NCI-H748 (cell line): ENCODE measurements around the gene DHRS4.
"Not testable (repeated sequence)": the region's sequence is repeated elsewhere in the genome, so short reads cannot be mapped to it uniquely, and the experiment has no call there.

ENCODE experiments used
- DNase-seq: peaks from one replicate; lab custom pipeline; 2025; ENCODE audit not compliant: unreplicated experiment; lab: John Stamatoyannopoulos, UW

Gene DHRS4

DNA sequence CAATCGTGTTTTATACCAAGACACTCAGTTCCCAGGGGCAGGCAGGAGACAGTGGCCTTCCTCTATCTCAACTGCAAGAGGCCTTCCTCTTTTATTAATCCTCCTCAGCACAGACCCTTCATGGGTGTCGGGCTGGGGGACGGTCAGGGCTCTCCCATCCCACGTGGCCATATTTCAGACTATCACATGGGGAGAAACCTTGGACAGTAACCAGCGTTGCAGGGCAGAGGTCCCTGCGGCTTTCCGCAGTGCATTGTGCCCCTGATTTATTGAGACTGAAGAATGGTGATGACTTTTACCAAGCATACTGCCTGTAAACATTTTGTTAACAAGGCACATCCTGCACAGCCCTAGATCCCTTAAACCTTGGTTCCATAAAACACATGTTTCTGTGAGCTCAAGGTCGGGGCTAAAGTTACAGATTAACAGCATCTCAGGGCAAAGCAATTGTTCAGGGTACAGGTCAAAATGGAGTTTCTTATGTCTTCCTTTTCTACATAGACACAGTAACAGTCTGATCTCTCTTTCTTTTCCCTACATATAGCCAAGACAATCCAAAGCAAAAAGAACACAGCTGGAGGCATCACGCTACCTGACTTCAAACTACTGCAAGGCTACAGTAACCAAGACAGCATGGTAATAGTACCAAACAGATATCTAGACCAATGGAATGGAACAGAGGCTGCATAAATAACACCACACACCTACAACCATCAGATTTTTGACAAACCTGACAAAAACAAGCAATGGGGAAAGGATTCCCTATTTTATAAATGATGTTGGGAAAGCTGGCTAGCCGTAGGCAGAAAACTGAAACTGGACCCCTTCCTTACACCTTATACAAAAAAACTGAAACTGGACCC, 28.6 kb downstream of the DHRS4 start:
- not testable (repeated sequence) for DNase-seq

GRCh38 chr14:23984891-23985602, 31.5 kb downstream of the DHRS4 start:
- no peak for DNase-seq

GRCh38 chr14:23988223-23988606, 34.6 kb downstream of the DHRS4 start:
- not testable (repeated sequence) for DNase-seq

GRCh38 chr14:23988607-23989363, 35.2 kb downstream of the DHRS4 start, which contains the start of gene DHRS4L2:
DHRS4L2 (plus strand) TSS chr14:23988929; CDS start chr14:23988948, 19 bp downstream.
- not testable (repeated sequence) for DNase-seq

GRCh38 chr14:23989734-23990445, 36.3 kb downstream of the DHRS4 start:
- DNase-seq = peak; percentile 28

DNA sequence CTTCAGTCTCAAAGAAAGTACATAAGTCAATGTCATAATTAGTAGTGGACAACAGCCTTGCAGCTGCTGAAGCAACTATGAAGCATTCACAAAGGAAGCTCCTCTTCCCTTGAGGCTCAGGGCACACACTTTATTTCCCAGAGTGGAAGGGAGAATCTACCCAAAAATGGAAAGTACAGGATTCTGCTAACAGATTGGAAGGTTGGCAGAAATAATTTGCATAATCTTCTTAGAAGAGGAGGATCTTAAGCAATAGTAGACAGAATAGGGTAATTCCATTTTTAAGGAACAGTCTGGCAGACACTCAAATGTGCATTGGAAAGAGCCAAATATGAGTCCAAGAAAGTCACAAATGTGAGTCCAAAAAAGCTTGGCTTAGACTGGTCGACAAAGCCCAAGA, 37.4 kb downstream of the DHRS4 start:
- DNase-seq = not testable (repeated sequence)

DNA sequence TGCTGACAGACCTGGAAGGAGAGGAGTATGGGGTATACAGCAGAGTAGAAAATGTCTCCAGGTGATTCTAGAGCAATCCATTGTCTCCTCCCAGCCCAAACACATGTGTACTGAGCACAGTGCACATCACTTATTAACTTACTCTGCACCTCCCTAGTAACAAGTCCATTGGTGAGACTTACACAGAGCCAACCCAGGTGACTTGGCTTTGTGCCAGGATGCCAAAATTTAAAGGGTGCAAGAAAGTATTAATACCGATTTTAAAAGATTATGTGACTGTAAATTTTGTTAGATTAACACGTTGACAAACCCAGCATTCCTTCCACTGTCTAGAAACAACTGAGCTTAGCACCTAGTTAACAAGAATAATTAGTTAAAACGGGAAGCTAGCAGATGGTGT, 39.5 kb downstream of the DHRS4 start:
- DNase-seq = not testable (repeated sequence)

- not testable (repeated sequence) for DNase-seq
These were observed 42.4 kb downstream of the DHRS4 start for GRCh38 chr14:23996009-23996408.

GRCh38 chr14:23996825-23997224, 43.3 kb downstream of the DHRS4 start:
- DNase-seq = not testable (repeated sequence)

GRCh38 chr14:23999640-24000039, 46.1 kb downstream of the DHRS4 start:
- DNase-seq = not testable (repeated sequence)

GRCh38 chr14:24001078-24001477, 47.5 kb downstream of the DHRS4 start:
- DNase-seq = not testable (repeated sequence)

DNA sequence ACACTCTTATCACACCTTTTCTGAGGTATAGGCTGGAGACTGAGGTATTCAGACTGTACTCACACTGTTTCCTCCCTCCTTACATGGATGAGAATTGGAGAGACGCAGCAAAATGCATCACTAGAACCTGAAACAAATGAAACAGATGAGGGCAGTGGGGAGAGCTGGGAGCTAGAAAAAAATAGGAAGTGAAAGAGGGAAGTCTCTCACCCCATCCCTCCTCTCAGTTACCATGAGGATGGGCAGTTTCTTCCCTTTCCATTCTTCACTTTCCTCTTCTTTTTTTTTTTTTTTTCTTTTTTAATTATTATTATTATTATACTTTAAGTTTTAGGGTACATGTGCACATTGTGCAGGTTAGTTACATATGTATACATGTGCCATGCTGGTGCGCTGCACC, 48.1 kb downstream of the DHRS4 start:
- not testable (repeated sequence) for DNase-seq

GRCh38 chr14:24006471-24006816, 52.9 kb downstream of the DHRS4 start:
- DNase-seq = not testable (repeated sequence)

GRCh38 chr14:24006817-24007652, 53.5 kb downstream of the DHRS4 start:
- peak; percentile 72 for DNase-seq

DNA sequence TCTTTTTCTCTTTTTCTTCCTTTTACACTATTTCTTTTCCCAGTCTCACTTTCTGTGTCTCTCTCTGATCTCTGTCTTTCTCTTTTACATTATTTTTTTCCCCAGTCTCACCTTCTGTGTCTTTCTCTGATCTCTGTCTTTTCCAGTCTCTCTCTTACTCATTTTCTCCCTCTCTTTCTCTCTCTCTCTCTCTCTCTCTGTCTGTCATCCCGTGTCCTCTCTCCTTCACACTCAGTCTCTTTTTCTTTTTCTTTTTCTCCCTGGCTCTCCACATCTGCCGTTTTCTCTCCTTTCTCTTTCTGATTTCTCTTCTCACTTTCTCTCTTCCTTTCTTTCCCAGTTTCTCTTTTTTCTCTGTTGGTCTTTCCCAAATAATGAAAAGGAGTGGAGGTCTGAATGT, 57.5 kb downstream of the DHRS4 start:
- DNase-seq = no peak

- not testable (repeated sequence) for DNase-seq
These were observed 59.2 kb downstream of the DHRS4 start for GRCh38 chr14:24012726-24013273.

DNA sequence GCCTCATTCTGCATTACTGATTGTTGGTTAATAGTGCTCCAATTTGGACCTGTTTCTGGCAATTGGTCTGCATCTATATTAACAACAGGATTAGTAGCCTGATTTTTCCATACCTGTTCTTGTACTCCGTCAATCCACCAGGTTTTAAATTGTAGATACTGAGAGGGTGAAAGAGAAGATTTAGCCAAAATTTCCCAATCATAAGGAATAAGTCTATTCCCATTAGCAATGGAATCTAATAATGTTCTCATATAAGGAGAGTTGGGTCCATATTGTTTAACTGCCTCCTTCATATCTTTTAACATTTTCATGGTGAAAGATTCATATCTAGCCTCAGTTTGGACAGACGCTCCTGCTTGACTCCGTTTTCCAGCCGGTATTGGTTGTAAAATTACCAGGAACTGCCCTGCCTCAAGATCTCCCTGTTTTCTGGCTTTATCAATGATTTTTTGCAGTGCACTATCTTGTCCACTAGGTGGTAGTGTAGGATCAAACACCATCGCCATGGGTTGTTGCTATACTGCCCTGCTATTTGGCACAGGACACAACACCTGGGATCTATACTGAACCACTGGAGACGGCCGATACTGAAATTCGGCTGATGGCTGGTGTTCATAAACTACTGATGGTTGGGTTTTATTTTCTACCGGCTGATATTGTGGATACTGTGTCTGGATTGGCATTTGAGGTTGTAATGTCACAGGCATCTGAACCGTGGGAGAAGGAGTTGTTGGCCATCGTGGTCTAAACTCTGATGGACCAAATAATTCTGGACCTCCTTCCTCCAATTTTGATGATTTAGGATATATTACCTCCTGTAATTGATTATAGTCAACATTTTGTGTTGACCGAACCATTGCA, 60.3 kb downstream of the DHRS4 start:
- DNase-seq = peak; percentile 77

GRCh38 chr14:24015745-24016144, 62.2 kb downstream of the DHRS4 start:
- DNase-seq = not testable (repeated sequence)
